Type B pancreatic cell (in vitro differentiated cells): ENCODE measurements around the gene ZBED6. TPM values are rescaled to one million over a fixed set of nuclear protein-coding genes. Genes with fewer than 3 reads are reported as not detected.
"Not testable (repeated sequence)": the region's sequence is repeated elsewhere in the genome, so short reads cannot be mapped to it uniquely, and the experiment has no call there.

ENCODE experiments used
- DNase-seq: peaks from one replicate; pipeline ENCODE4 v3.0.0; 2021; ENCODE audit warnings: mixed read lengths; ENCODE audit not compliant: unreplicated experiment; ENCODE audit errors: extremely low spot score
- H3K27ac Mint-ChIP-seq: 2 replicates; pipeline ENCODE4 v1.8.0; 2021; ENCODE audit warnings: mild to moderate bottlenecking, mixed read lengths
- H3K27me3 Mint-ChIP-seq: 2 replicates; pipeline ENCODE4 v1.8.0; 2021; ENCODE audit warnings: mixed read lengths
- H3K36me3 Mint-ChIP-seq: 2 replicates; pipeline ENCODE4 v1.8.0; 2021; ENCODE audit warnings: mixed read lengths
- H3K4me1 Mint-ChIP-seq: one replicate; pipeline ENCODE4 v1.8.0; 2021; ENCODE audit warnings: mixed read lengths; ENCODE audit not compliant: unreplicated experiment
- H3K4me3 Mint-ChIP-seq: 2 replicates; pipeline ENCODE4 v1.8.0; 2021; ENCODE audit warnings: mild to moderate bottlenecking, mixed read lengths
- H3K9me3 Mint-ChIP-seq: 2 replicates; pipeline ENCODE4 v1.8.0; 2021; ENCODE audit warnings: mixed read lengths
- CTCF ChIP-seq: fragments of 200-600 bp; sonication (generic); conservative IDR thresholded peaks from 2 replicates; pipeline ENCODE4 v1.5.0; 2021; ENCODE audit warnings: antibody characterized with exemption, mild to moderate bottlenecking
- total RNA-seq: library from RNA; stranded (reverse); gene quantifications from 2 replicates; pipeline ENCODE4 v1.2.1, GENCODE V29; 2021; ENCODE audit warnings: low replicate concordance

The ZBED6 gene
- total RNA-seq, 1 donor from 2014 or later = 37.4 TPM

- no peaks in the 10 kb centered on the region for H3K27me3 Mint-ChIP-seq
- no peaks in the 10 kb centered on the region for H3K9me3 Mint-ChIP-seq
- H3K4me3 Mint-ChIP-seq = no peak overlapping the region
- H3K36me3 Mint-ChIP-seq = peaks cover 44% of the 10 kb centered on the region
- DNase-seq = no peak
- no peak overlapping the region for H3K27ac Mint-ChIP-seq
- H3K4me1 Mint-ChIP-seq = no peaks in the 10 kb centered on the region
- no peak for TF ChIP-seq CTCF
Measured at GRCh38 chr1:203818399-203818798, 23.0 kb downstream of the ZBED6 start.

DNA sequence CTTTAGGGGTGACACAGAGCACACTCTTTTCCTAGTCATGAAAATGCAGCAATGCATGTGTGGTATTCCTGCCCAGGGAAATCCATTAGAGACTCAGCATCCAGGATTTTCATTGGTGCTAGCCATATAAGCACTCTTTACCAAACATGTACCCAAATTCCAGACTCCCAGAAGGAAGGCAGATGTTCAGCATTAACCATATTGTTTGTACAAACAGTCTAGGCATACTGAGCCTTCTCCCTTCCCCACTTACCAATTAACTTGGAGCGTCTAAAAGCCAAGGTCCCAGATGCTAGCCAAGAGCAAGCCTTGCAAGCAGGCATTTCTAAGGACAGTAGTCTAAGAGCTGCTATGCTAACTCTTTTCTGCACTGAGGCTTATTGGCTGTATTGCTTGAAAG, 27.9 kb downstream of the ZBED6 start:
- no peaks in the 10 kb centered on the region for H3K9me3 Mint-ChIP-seq
- TF ChIP-seq CTCF = no peak

GRCh38 chr1:203826175-203826574, 30.8 kb downstream of the ZBED6 start:
- Mint-ChIP-seq H3K27me3 (no peaks in the 10 kb centered on the region), H3K9me3 (no peaks in the 10 kb centered on the region), H3K4me1 (no peaks in the 10 kb centered on the region), H3K4me3 (no peak overlapping the region), H3K27ac (no peak overlapping the region), H3K36me3 (peaks cover 57% of the 10 kb centered on the region)
- TF ChIP-seq CTCF = no peak
- DNase-seq = no peak

More for the DNA sequence above, 27.9 kb downstream of the ZBED6 start:
- DNase-seq = no peak
- Mint-ChIP-seq H3K4me3 (no peak overlapping the region), H3K4me1 (no peaks in the 10 kb centered on the region), H3K27ac (no peak overlapping the region), H3K27me3 (no peaks in the 10 kb centered on the region), H3K36me3 (peaks cover 60% of the 10 kb centered on the region)

GRCh38 chr1:203828002-203828401, 32.6 kb downstream of the ZBED6 start:
- no peak for DNase-seq
- H3K27me3 Mint-ChIP-seq = no peaks in the 10 kb centered on the region
- no peak for TF ChIP-seq CTCF
- no peaks in the 10 kb centered on the region for H3K4me1 Mint-ChIP-seq
- no peaks in the 10 kb centered on the region for H3K9me3 Mint-ChIP-seq
- H3K4me3 Mint-ChIP-seq = no peak overlapping the region
- peaks cover 44% of the 10 kb centered on the region for H3K36me3 Mint-ChIP-seq
- H3K27ac Mint-ChIP-seq = no peak overlapping the region

GRCh38 chr1:203828503-203828902, 33.1 kb downstream of the ZBED6 start:
- peaks cover 44% of the 10 kb centered on the region for H3K36me3 Mint-ChIP-seq
- no peak for DNase-seq
- TF ChIP-seq CTCF = no peak
- H3K27me3 Mint-ChIP-seq = no peaks in the 10 kb centered on the region
- no peak overlapping the region for H3K27ac Mint-ChIP-seq
- no peak overlapping the region for H3K4me3 Mint-ChIP-seq
- no peaks in the 10 kb centered on the region for H3K9me3 Mint-ChIP-seq
- H3K4me1 Mint-ChIP-seq = no peaks in the 10 kb centered on the region

- DNase-seq, H3K4me1 Mint-ChIP-seq, H3K27me3 Mint-ChIP-seq, H3K4me3 Mint-ChIP-seq, H3K27ac Mint-ChIP-seq, H3K9me3 Mint-ChIP-seq: not testable (repeated sequence)
- H3K36me3 Mint-ChIP-seq = peaks cover 44% of the 10 kb centered on the region
Measured at GRCh38 chr1:203829247-203829646, 33.8 kb downstream of the ZBED6 start.
